Activated gamma-delta T cell treated with Interleukin-2 at 50 U/mL for 16 hours (primary cell): ENCODE measurements around the gene ASPHD1.
"Not testable (repeated sequence)": the region's sequence is repeated elsewhere in the genome, so short reads cannot be mapped to it uniquely, and the experiment has no call there.

Experiments
- DNase-seq: peaks from one replicate; pipeline ENCODE4 v3.0.0-alpha.2; 2020

Gene ASPHD1

GRCh38 chr16:29900102-29900887 is at the start of gene ASPHD1:
Gene ASPHD1 (plus strand): TSS chr16:29900488. CDS start chr16:29900972, 484 bp downstream.
- DNase-seq = peak; percentile 50

GRCh38 chr16:29850998-29851397 is 49.3 kb upstream of the ASPHD1 start:
- DNase-seq = no peak

- no peak for DNase-seq
Observed at GRCh38 chr16:29852654-29853053, 47.6 kb upstream of the ASPHD1 start.

- DNase-seq = no peak
Observed at GRCh38 chr16:29854520-29855100, 45.7 kb upstream of the ASPHD1 start.

GRCh38 chr16:29857133-29857760 is 43.0 kb upstream of the ASPHD1 start:
- DNase-seq = no peak

- DNase-seq = no peak
Observed at GRCh38 chr16:29858149-29858849, 42.0 kb upstream of the ASPHD1 start.

- no peak for DNase-seq
Observed at GRCh38 chr16:29858974-29859373, 41.3 kb upstream of the ASPHD1 start.

GRCh38 chr16:29860218-29860617 is 40.1 kb upstream of the ASPHD1 start:
- no peak for DNase-seq

GRCh38 chr16:29862383-29862883 is 37.9 kb upstream of the ASPHD1 start:
- no peak for DNase-seq

- DNase-seq = peak; percentile 94
Observed at GRCh38 chr16:29862884-29863668, 37.2 kb upstream of the ASPHD1 start, which contains the start of gene CDIPT. Gene CDIPT (minus strand): TSS chr16:29863226. CDS start chr16:29862857, 369 bp downstream.

GRCh38 chr16:29863669-29863984 is 36.7 kb upstream of the ASPHD1 start:
- no peak for DNase-seq

GRCh38 chr16:29864205-29864604 is 36.1 kb upstream of the ASPHD1 start:
- no peak for DNase-seq

- no peak for DNase-seq
Observed at GRCh38 chr16:29868396-29869009, 31.8 kb upstream of the ASPHD1 start.

- DNase-seq = not testable (repeated sequence)
Observed at GRCh38 chr16:29869067-29869466, 31.2 kb upstream of the ASPHD1 start.

- DNase-seq = no peak
Observed at GRCh38 chr16:29871822-29872546, 28.3 kb upstream of the ASPHD1 start.

GRCh38 chr16:29873319-29873718 is 27.0 kb upstream of the ASPHD1 start:
- no peak for DNase-seq

GRCh38 chr16:29875206-29875605 is 25.1 kb upstream of the ASPHD1 start:
- DNase-seq = no peak

GRCh38 chr16:29876217-29876593 is 24.1 kb upstream of the ASPHD1 start:
- no peak for DNase-seq

- peak; percentile 30 for DNase-seq
Observed at GRCh38 chr16:29876594-29877249, 23.6 kb upstream of the ASPHD1 start.

GRCh38 chr16:29877266-29877961 is 22.9 kb upstream of the ASPHD1 start:
- no peak for DNase-seq
